H9 (cell line): Measurements from ENCODE around the gene MDGA2. TPM values are rescaled to one million over a fixed set of nuclear protein-coding genes. Genes with fewer than 3 reads are reported as not detected.

Experiments used
- DNase-seq: peaks from one replicate; pipeline ENCODE4 v3.0.0-alpha.2; 2017
- H2AFZ ChIP-seq: one replicate; pipeline ENCODE4 v1.6.1; 2013; ENCODE audit warnings: mild to moderate bottlenecking, low read length, control low read depth, moderate library complexity
- H2AK5ac ChIP-seq: 2 replicates; pipeline ENCODE4 v1.6.1; 2013; ENCODE audit warnings: low read length, control low read depth, mixed read lengths; ENCODE audit not compliant: insufficient read length
- H2BK120ac ChIP-seq: one replicate; pipeline ENCODE4 v1.6.1; 2013; ENCODE audit warnings: low read depth, mild to moderate bottlenecking, low read length, control low read depth, inconsistent platforms; ENCODE audit not compliant: poor library complexity, severe bottlenecking
- H2BK12ac ChIP-seq: 2 replicates; pipeline ENCODE4 v1.6.1; 2013; ENCODE audit warnings: low read length, control low read depth, mixed read lengths, low read depth; ENCODE audit not compliant: insufficient read length
- H2BK15ac ChIP-seq: 2 replicates; pipeline ENCODE4 v1.6.1; 2013; ENCODE audit warnings: low read depth, low read length, control low read depth
- H2BK20ac ChIP-seq: one replicate; pipeline ENCODE4 v1.6.1; 2013; ENCODE audit warnings: low read depth, mild to moderate bottlenecking, low read length, control low read depth, inconsistent platforms; ENCODE audit not compliant: poor library complexity, severe bottlenecking
- H2BK5ac ChIP-seq: 2 replicates; pipeline ENCODE4 v1.6.1; 2013; ENCODE audit warnings: low read length, control low read depth, mixed read lengths; ENCODE audit not compliant: insufficient read length
- H3K14ac ChIP-seq: 2 replicates; pipeline ENCODE4 v1.6.1; 2013; ENCODE audit warnings: low read length, control low read depth; ENCODE audit not compliant: insufficient read depth
- H3K18ac ChIP-seq: 2 replicates; pipeline ENCODE4 v1.6.1; 2013; ENCODE audit warnings: low read depth, mild to moderate bottlenecking, mixed read lengths, low read length, control low read depth; ENCODE audit not compliant: insufficient read length
- H3K23ac ChIP-seq: 2 replicates; pipeline ENCODE4 v1.6.1; 2013; ENCODE audit warnings: low read length, control low read depth, mixed read lengths, low read depth; ENCODE audit not compliant: insufficient read length
- H3K23me2 ChIP-seq: 2 replicates; pipeline ENCODE4 v1.6.1; 2013; ENCODE audit warnings: low read depth, mild to moderate bottlenecking, mixed read lengths, low read length, control low read depth; ENCODE audit not compliant: insufficient read length, poor library complexity, severe bottlenecking
- H3K27ac ChIP-seq: 2 replicates; pipeline ENCODE4 v1.5.1; 2013; ENCODE audit warnings: low read length, control low read depth, mixed read lengths, low read depth; ENCODE audit not compliant: insufficient read length
- H3K27me3 ChIP-seq: 2 replicates; pipeline ENCODE4 v1.6.1; 2013; ENCODE audit warnings: low read length, control low read depth, inconsistent platforms; ENCODE audit not compliant: insufficient read depth
- H3K4ac ChIP-seq: 2 replicates; pipeline ENCODE4 v1.6.1; 2013; ENCODE audit warnings: low read depth, mild to moderate bottlenecking, control low read depth, inconsistent platforms, low read length, moderate library complexity
- H3K4me1 ChIP-seq: 2 replicates; pipeline ENCODE4 v1.6.1; 2013; ENCODE audit warnings: low read length, control low read depth, inconsistent platforms; ENCODE audit not compliant: insufficient read depth
- H3K4me2 ChIP-seq: 2 replicates; pipeline ENCODE4 v1.6.1; 2013; ENCODE audit warnings: low read length, control low read depth, mixed read lengths; ENCODE audit not compliant: insufficient read length, insufficient read depth
- H3K56ac ChIP-seq: 2 replicates; pipeline ENCODE4 v1.6.1; 2013; ENCODE audit warnings: low read depth, mild to moderate bottlenecking, mixed read lengths, low read length, control low read depth; ENCODE audit not compliant: insufficient read length
- H3K79me1 ChIP-seq: 2 replicates; pipeline ENCODE4 v1.6.1; 2013; ENCODE audit warnings: low read depth, mild to moderate bottlenecking, moderate library complexity, low read length, control low read depth, inconsistent platforms; ENCODE audit not compliant: insufficient read depth, poor library complexity, severe bottlenecking
- H3K79me2 ChIP-seq: 2 replicates; pipeline ENCODE4 v1.6.1; 2013; ENCODE audit warnings: low read length, control low read depth, inconsistent platforms; ENCODE audit not compliant: insufficient read depth
- H3K9ac ChIP-seq: 2 replicates; pipeline ENCODE4 v1.6.1; 2013; ENCODE audit warnings: low read length, control low read depth, mixed read lengths; ENCODE audit not compliant: insufficient read length; ENCODE audit errors: extremely low read depth
- H3K9me3 ChIP-seq: one replicate; pipeline ENCODE4 v1.6.1; 2013; ENCODE audit warnings: low read depth, low read length, inconsistent platforms; ENCODE audit not compliant: control insufficient read depth
- H3T11ph ChIP-seq: one replicate; pipeline ENCODE4 v1.6.1; 2013; ENCODE audit warnings: mild to moderate bottlenecking, low read length, control low read depth, inconsistent platforms
- H4K20me1 ChIP-seq: one replicate; pipeline ENCODE4 v1.6.1; 2013; ENCODE audit not compliant: control insufficient read depth, insufficient read length, insufficient read depth
- H4K5ac ChIP-seq: 2 replicates; pipeline ENCODE4 v1.6.1; 2013; ENCODE audit warnings: low read depth, mild to moderate bottlenecking, mixed read lengths, low read length, control low read depth; ENCODE audit not compliant: insufficient read length
- H4K8ac ChIP-seq: replicated peaks from 2 replicates; pipeline ENCODE4 v1.6.1; 2013; ENCODE audit warnings: low read length, control low read depth, mixed read lengths, low read depth; ENCODE audit not compliant: insufficient read length
- H4K91ac ChIP-seq: 2 replicates; pipeline ENCODE4 v1.6.1; 2013; ENCODE audit warnings: low read depth, mild to moderate bottlenecking, moderate library complexity, mixed read lengths, low read length, control low read depth; ENCODE audit not compliant: insufficient read length
- H3K27ac Mint-ChIP-seq, 3 experiments: 2 replicates in 2 of 3; 3 replicates in 1 of 3; pipeline ENCODE4 v1.8.0; 2020 to 2021; ENCODE audit warnings: mixed read lengths in 3 of 3, mild to moderate bottlenecking in 1 of 3, moderate library complexity in 1 of 3
- H3K27me3 Mint-ChIP-seq: 2 replicates; pipeline ENCODE4 v1.8.0; 2021; ENCODE audit warnings: low read depth, mild to moderate bottlenecking, moderate library complexity, mixed read lengths
- H3K36me3 Mint-ChIP-seq, 3 experiments: 2 replicates in 2 of 3; 3 replicates in 1 of 3; pipeline ENCODE4 v1.8.0; 2020 to 2021; ENCODE audit warnings: low read depth in 3 of 3, mixed read lengths in 3 of 3; ENCODE audit not compliant: insufficient read depth in 1 of 3
- H3K4me1 Mint-ChIP-seq, 2 experiments: 2 replicates each; pipeline ENCODE4 v1.8.0; 2020; ENCODE audit warnings: mixed read lengths in 2 of 2
- H3K4me3 Mint-ChIP-seq, 2 experiments: 2 replicates in 1 of 2; 3 replicates in 1 of 2; pipeline ENCODE4 v1.8.0; 2020 to 2021; ENCODE audit warnings: mild to moderate bottlenecking in 2 of 2, mixed read lengths in 2 of 2, moderate library complexity in 1 of 2
- H3K9me3 Mint-ChIP-seq, 2 experiments: 2 replicates in 1 of 2; 3 replicates in 1 of 2; pipeline ENCODE4 v1.8.0; 2020; ENCODE audit warnings: mild to moderate bottlenecking in 2 of 2, mixed read lengths in 2 of 2, moderate library complexity in 1 of 2
- WGBS: extraction: QIAGEN DNeasy Blood & Tissue Kit; methylation state at CpG from one replicate; pipeline ENCODE4 v1.1.7; 2013; ENCODE audit warnings: missing lambda C conversion rate, low lambda C conversion rate, mixed read lengths; ENCODE audit not compliant: insufficient read length; ENCODE audit errors: extremely low coverage; 5-methylcytosine and 5-hydroxymethylcytosine counted together
- total RNA-seq: library from RNA; stranded (reverse); gene quantifications from 2 replicates; pipeline ENCODE4 v1.2.1, GENCODE V29; 2021
- TF ChIP-seq, protein P1 (sequence below): fragments of 200-600 bp; sonication (generic); conservative IDR thresholded peaks from 3 replicates; pipeline ENCODE4 v1.8.0; 2021; ENCODE audit warnings: antibody characterized with exemption, mild to moderate bottlenecking

MDGA2 gene
- total RNA-seq, 1 experiment from 2014 or later: 1.9 TPM

DNA sequence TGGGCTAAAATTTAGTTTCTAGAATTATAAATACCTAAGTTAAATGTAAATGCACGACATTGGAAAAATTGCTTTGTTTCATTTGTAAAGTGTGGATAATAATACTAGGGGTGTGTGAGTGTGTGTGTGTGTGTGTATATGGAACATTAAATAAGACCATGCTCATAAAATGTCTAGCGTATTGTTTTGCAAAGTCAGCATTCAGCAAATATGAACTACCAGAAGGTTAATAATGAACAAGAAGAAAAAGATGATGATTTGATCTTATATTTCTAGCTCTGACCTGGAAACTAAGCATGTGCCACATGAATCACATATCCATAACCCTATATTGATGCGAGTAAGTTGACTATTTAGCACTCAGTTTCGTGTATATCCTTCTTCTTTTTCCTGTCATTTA, 44.9 kb upstream of the MDGA2 start:
- Histone ChIP-seq H3K4me2 (no peak overlapping the region), H3K14ac (no peak overlapping the region), H3K23ac (no peak overlapping the region), H3K23me2 (no peaks in the 10 kb centered on the region), H3K27ac (no peak overlapping the region), H2BK120ac (no peak overlapping the region), H4K5ac (no peak overlapping the region), H2AK5ac (no peak overlapping the region), H4K8ac (no peak overlapping the region), H3K56ac (no peak overlapping the region), H3T11ph (no peak overlapping the region), H2BK15ac (no peak overlapping the region), H3K4me1 (no peaks in the 10 kb centered on the region), H2BK20ac (no peak overlapping the region), H3K9me3 (no peaks in the 10 kb centered on the region), H4K91ac (no peak overlapping the region), H2BK5ac (no peak overlapping the region), H3K4ac (no peak overlapping the region), H4K20me1 (no peaks in the 10 kb centered on the region), H2BK12ac (no peak overlapping the region), H3K9ac (no peak overlapping the region), H2AFZ (no peak overlapping the region), H3K27me3 (no peaks in the 10 kb centered on the region), H3K79me1 (no peaks in the 10 kb centered on the region), H3K18ac (no peak overlapping the region), H3K79me2 (no peaks in the 10 kb centered on the region)
- no peak for DNase-seq
- TF ChIP-seq, protein P1, sequence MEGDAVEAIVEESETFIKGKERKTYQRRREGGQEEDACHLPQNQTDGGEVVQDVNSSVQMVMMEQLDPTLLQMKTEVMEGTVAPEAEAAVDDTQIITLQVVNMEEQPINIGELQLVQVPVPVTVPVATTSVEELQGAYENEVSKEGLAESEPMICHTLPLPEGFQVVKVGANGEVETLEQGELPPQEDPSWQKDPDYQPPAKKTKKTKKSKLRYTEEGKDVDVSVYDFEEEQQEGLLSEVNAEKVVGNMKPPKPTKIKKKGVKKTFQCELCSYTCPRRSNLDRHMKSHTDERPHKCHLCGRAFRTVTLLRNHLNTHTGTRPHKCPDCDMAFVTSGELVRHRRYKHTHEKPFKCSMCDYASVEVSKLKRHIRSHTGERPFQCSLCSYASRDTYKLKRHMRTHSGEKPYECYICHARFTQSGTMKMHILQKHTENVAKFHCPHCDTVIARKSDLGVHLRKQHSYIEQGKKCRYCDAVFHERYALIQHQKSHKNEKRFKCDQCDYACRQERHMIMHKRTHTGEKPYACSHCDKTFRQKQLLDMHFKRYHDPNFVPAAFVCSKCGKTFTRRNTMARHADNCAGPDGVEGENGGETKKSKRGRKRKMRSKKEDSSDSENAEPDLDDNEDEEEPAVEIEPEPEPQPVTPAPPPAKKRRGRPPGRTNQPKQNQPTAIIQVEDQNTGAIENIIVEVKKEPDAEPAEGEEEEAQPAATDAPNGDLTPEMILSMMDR: no peak
- no CpG with 5 or more reads among the region's 4 CpGs for WGBS
- Mint-ChIP-seq H3K4me1 (no peaks in the 10 kb centered on the region), H3K9me3 (no peaks in the 10 kb centered on the region), H3K36me3 (peaks cover 0 to 3% (median 0%) of the 10 kb centered on the region in 3 experiments; a peak in 2 of 7 replicates), H3K4me3 (no peak overlapping the region), H3K27me3 (no peaks in the 10 kb centered on the region), H3K27ac (no peak overlapping the region)
